Measurements from ENCODE around the gene REC8.
A peak's percentile ranks its signal among the peaks of the same experiment; 100 is the strongest.

The REC8 gene

GRCh38 chr14:24194873-24195185 lies 22.9 kb downstream of the REC8 start:
- peak overlapping the region; percentile 69 for H3K4me2 ChIP-seq (ENCODE audit: insufficient read depth, low read length)
- peaks cover 50% of the 10 kb centered on the region for H3K4me1 ChIP-seq (ENCODE audit: insufficient read depth, low read length)
- peak overlapping the region; percentile 96 for H2AFZ ChIP-seq (ENCODE audit: low read depth, low read length)
- ATAC-seq (ENCODE audit: insufficient read depth, low read depth) = no peak
- H3K27me3 ChIP-seq (ENCODE audit: insufficient read depth, low read length, poor library complexity) = no peaks in the 10 kb centered on the region
- H3K27ac ChIP-seq (ENCODE audit: low read length) = peak overlapping the region; percentile 92
- H3K9me3 ChIP-seq (ENCODE audit: insufficient read depth, low read length, severe bottlenecking) = no peaks in the 10 kb centered on the region
- peak overlapping the region; percentile 57 to 68; a peak in 3 of 4 replicates for H3K4me3 ChIP-seq (ENCODE audit: low read depth in 1 of 2, low read length in 2 of 2)
- peak overlapping the region; percentile 96 for H3K9ac ChIP-seq (ENCODE audit: low read depth, low read length)
- H4K20me1 ChIP-seq (ENCODE audit: insufficient read depth, low read length) = no peaks in the 10 kb centered on the region
- H3K36me3 ChIP-seq (ENCODE audit: insufficient read depth, low read length) = peaks cover 29% of the 10 kb centered on the region
- TF ChIP-seq CTCF (IDR thresholded peaks at IDR 0.05; ENCODE audit: borderline replicate concordance, extremely low read depth, low read length, poor library complexity, severe bottlenecking) = no peak
- peaks cover 48% of the 10 kb centered on the region for H3K79me2 ChIP-seq (ENCODE audit: insufficient read depth, low read length)
- DNase-seq = no peak

GRCh38 chr14:24195186-24196070 lies 23.5 kb downstream of the REC8 start, which contains the start of gene TM9SF1:
Gene TM9SF1, minus strand, starts transcription at chr14:24195441. Its CDS starts 422 bp downstream, at chr14:24195019.
- Histone ChIP-seq H3K4me3 (ENCODE audit: low read depth in 1 of 2, low read length in 2 of 2) (peak within 1 kb of the TSS; percentile 57 to 68), H3K27me3 (ENCODE audit: insufficient read depth, low read length, poor library complexity) (no peaks in the 10 kb centered on the region), H3K9ac (ENCODE audit: low read depth, low read length) (peak within 1 kb of the TSS; percentile 96), H3K79me2 (ENCODE audit: insufficient read depth, low read length) (peaks cover 48% of the 10 kb centered on the region), H3K36me3 (ENCODE audit: insufficient read depth, low read length) (peaks cover 28% of the 10 kb centered on the region), H3K4me1 (ENCODE audit: insufficient read depth, low read length) (peaks cover 44% of the 10 kb centered on the region), H3K27ac (ENCODE audit: low read length) (peak within 1 kb of the TSS; percentile 92), H3K9me3 (ENCODE audit: insufficient read depth, low read length, severe bottlenecking) (no peaks in the 10 kb centered on the region), H3K4me2 (ENCODE audit: insufficient read depth, low read length) (peak within 1 kb of the TSS; percentile 69), H2AFZ (ENCODE audit: low read depth, low read length) (peak within 1 kb of the TSS; percentile 96), H4K20me1 (ENCODE audit: insufficient read depth, low read length) (no peaks in the 10 kb centered on the region)
- ATAC-seq (ENCODE audit: insufficient read depth, low read depth) = peak; percentile 94
- TF ChIP-seq EZH2 (IDR thresholded peaks at IDR 0.05; ENCODE audit: borderline replicate concordance, low read depth, low read length, severe bottlenecking) (no peak), CTCF (IDR thresholded peaks at IDR 0.05; ENCODE audit: borderline replicate concordance, extremely low read depth, low read length, poor library complexity, severe bottlenecking) (no peak)
- peak; percentile 92 for DNase-seq

- peak overlapping the region; percentile 96 for H2AFZ ChIP-seq (ENCODE audit: low read depth, low read length)
- 0 out of 3 replicates have a peak, but pooled peaks have one; percentile 1 for ATAC-seq (ENCODE audit: insufficient read depth, low read depth)
- H3K27me3 ChIP-seq (ENCODE audit: insufficient read depth, low read length, poor library complexity) = no peaks in the 10 kb centered on the region
- H3K9me3 ChIP-seq (ENCODE audit: insufficient read depth, low read length, severe bottlenecking) = no peaks in the 10 kb centered on the region
- TF ChIP-seq EZH2 (IDR thresholded peaks at IDR 0.05; ENCODE audit: borderline replicate concordance, low read depth, low read length, severe bottlenecking) = no peak
- no peak for TF ChIP-seq CTCF (IDR thresholded peaks at IDR 0.05; ENCODE audit: borderline replicate concordance, extremely low read depth, low read length, poor library complexity, severe bottlenecking)
- H3K36me3 ChIP-seq (ENCODE audit: insufficient read depth, low read length) = peaks cover 33% of the 10 kb centered on the region
- H3K4me1 ChIP-seq (ENCODE audit: insufficient read depth, low read length) = peaks cover 42% of the 10 kb centered on the region
- peak overlapping the region; percentile 57 to 68 for H3K4me3 ChIP-seq (ENCODE audit: low read depth in 1 of 2, low read length in 2 of 2)
- H3K79me2 ChIP-seq (ENCODE audit: insufficient read depth, low read length) = peaks cover 48% of the 10 kb centered on the region
- no peak for DNase-seq
- peak overlapping the region; percentile 69 for H3K4me2 ChIP-seq (ENCODE audit: insufficient read depth, low read length)
- peak overlapping the region; percentile 96 for H3K9ac ChIP-seq (ENCODE audit: low read depth, low read length)
- H3K27ac ChIP-seq (ENCODE audit: low read length) = peak overlapping the region; percentile 92
- H4K20me1 ChIP-seq (ENCODE audit: insufficient read depth, low read length) = no peaks in the 10 kb centered on the region
Measured at GRCh38 chr14:24196071-24197055, 24.5 kb downstream of the REC8 start.

Measured in DND-41 (cell line).